ENCODE measurements around the gene TMEM120B.
A peak's percentile ranks its signal among the peaks of the same experiment; 100 is the strongest.

TMEM120B gene

DNA sequence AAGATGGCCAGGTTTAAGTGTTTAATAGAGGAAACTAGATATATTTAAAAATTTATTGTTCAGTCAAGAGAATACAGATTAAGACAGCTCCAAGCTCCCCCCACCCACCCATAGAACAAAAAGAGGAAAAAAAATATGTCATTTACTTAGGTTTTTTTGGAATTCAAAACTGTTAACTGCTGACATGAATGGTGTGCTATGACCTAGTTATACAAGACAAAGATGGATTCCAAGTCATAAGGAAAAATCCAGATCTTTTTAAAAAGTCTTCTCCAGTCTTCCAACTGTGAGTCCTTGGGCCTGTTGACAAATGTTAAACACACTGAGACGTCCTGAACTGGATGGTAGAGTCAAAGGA, 89.9 kb downstream of the TMEM120B start:
- Histone ChIP-seq H3K36me3 (ENCODE audit: low read depth) (peaks cover 30% of the 10 kb centered on the region), H3K9me3 (ENCODE audit: severe bottlenecking) (no peaks in the 10 kb centered on the region), H3K27me3 (ENCODE audit: insufficient read depth, poor library complexity, severe bottlenecking) (no peaks in the 10 kb centered on the region), H3K4me1 (ENCODE audit: insufficient read depth, poor library complexity, severe bottlenecking) (peaks cover 30% of the 10 kb centered on the region), H3K27ac (ENCODE audit: poor library complexity, severe bottlenecking) (peak overlapping the region; percentile 100), H3K4me3 (ENCODE audit: severe bottlenecking) (peak overlapping the region; percentile 94)
- no peak for TF ChIP-seq CTCF (IDR thresholded peaks at IDR 0.05; ENCODE audit: poor library complexity, severe bottlenecking)
- ATAC-seq (ENCODE audit: low read depth) (no peak), DNase-seq (ENCODE audit: low spot score) (no peak)

- H3K4me1 ChIP-seq (ENCODE audit: insufficient read depth, poor library complexity, severe bottlenecking): peaks cover 24% of the 10 kb centered on the region
- no peaks in the 10 kb centered on the region for H3K27me3 ChIP-seq (ENCODE audit: insufficient read depth, poor library complexity, severe bottlenecking)
- peak; percentile 90 for DNase-seq (ENCODE audit: low spot score)
- H3K27ac ChIP-seq (ENCODE audit: poor library complexity, severe bottlenecking): peak overlapping the region; percentile 100
- H3K9me3 ChIP-seq (ENCODE audit: severe bottlenecking): no peaks in the 10 kb centered on the region
- peaks cover 33% of the 10 kb centered on the region for H3K36me3 ChIP-seq (ENCODE audit: low read depth)
- ATAC-seq (ENCODE audit: low read depth): peak; percentile 66
- peak overlapping the region; percentile 94 for H3K4me3 ChIP-seq (ENCODE audit: severe bottlenecking)
- TF ChIP-seq CTCF (IDR thresholded peaks at IDR 0.05; ENCODE audit: poor library complexity, severe bottlenecking): no peak
Observed at GRCh38 chr12:121802843-121803698, 90.5 kb downstream of the TMEM120B start.

- DNase-seq (ENCODE audit: low spot score) (peak; percentile 66), ATAC-seq (ENCODE audit: low read depth) (no peak)
- H3K27me3 ChIP-seq (ENCODE audit: insufficient read depth, poor library complexity, severe bottlenecking): no peaks in the 10 kb centered on the region
- TF ChIP-seq CTCF (IDR thresholded peaks at IDR 0.05; ENCODE audit: poor library complexity, severe bottlenecking): no peak
- peak within 1 kb of the TSS; percentile 94 for H3K4me3 ChIP-seq (ENCODE audit: severe bottlenecking)
- H3K4me1 ChIP-seq (ENCODE audit: insufficient read depth, poor library complexity, severe bottlenecking): peaks cover 15% of the 10 kb centered on the region
- H3K9me3 ChIP-seq (ENCODE audit: severe bottlenecking): no peaks in the 10 kb centered on the region
- peak within 1 kb of the TSS; percentile 100 for H3K27ac ChIP-seq (ENCODE audit: poor library complexity, severe bottlenecking)
- peaks cover 35% of the 10 kb centered on the region for H3K36me3 ChIP-seq (ENCODE audit: low read depth)
Observed at GRCh38 chr12:121803861-121804416, 91.4 kb downstream of the TMEM120B start, which contains the start of gene SETD1B. Gene SETD1B, plus strand, starts transcription at chr12:121804009. Its CDS starts 729 bp downstream, at chr12:121804738.

- ATAC-seq (ENCODE audit: low read depth): no peak
- Histone ChIP-seq H3K4me3 (ENCODE audit: severe bottlenecking) (peak overlapping the region; percentile 94), H3K27ac (ENCODE audit: poor library complexity, severe bottlenecking) (peak overlapping the region; percentile 100), H3K9me3 (ENCODE audit: severe bottlenecking) (no peaks in the 10 kb centered on the region), H3K4me1 (ENCODE audit: insufficient read depth, poor library complexity, severe bottlenecking) (peaks cover 10% of the 10 kb centered on the region), H3K36me3 (ENCODE audit: low read depth) (peaks cover 38% of the 10 kb centered on the region), H3K27me3 (ENCODE audit: insufficient read depth, poor library complexity, severe bottlenecking) (no peaks in the 10 kb centered on the region)
- DNase-seq (ENCODE audit: low spot score): peak; percentile 60
- no peak for TF ChIP-seq CTCF (IDR thresholded peaks at IDR 0.05; ENCODE audit: poor library complexity, severe bottlenecking)
Observed at GRCh38 chr12:121804417-121805111, 92.0 kb downstream of the TMEM120B start.
